Measurements from ENCODE around the gene PDE1C.
"Not testable (repeated sequence)": the region's sequence is repeated elsewhere in the genome, so short reads cannot be mapped to it uniquely, and the experiment has no call there.

PDE1C gene

DNA sequence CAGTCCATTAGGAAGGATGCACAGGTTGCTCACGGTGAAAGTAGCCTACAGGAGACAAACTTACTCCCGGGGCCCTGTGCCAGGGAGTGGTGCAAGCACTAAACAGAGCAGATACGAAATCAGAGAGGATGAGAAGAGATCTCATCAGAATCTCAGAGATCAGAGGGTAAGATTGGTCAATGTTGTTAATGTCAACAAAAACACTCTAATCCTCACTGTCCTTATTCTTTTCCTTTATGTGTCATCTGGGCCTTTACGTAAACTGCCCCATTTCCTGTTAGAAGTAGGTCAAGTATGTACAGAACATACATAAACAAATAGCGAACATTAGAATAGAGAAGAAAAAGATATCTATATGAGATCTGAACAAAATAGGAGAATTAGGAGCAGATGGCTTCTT lies 220.1 kb downstream of the PDE1C start:
- DNase-seq (ENCODE audit: low read depth): peak; percentile 74

- no peak for DNase-seq (ENCODE audit: low read depth)
Observed at GRCh38 chr7:31835471-31835870, 234.7 kb downstream of the PDE1C start.

- not testable (repeated sequence) for DNase-seq (ENCODE audit: low read depth)
Observed at GRCh38 chr7:31833625-31834024, 236.6 kb downstream of the PDE1C start.

DNA sequence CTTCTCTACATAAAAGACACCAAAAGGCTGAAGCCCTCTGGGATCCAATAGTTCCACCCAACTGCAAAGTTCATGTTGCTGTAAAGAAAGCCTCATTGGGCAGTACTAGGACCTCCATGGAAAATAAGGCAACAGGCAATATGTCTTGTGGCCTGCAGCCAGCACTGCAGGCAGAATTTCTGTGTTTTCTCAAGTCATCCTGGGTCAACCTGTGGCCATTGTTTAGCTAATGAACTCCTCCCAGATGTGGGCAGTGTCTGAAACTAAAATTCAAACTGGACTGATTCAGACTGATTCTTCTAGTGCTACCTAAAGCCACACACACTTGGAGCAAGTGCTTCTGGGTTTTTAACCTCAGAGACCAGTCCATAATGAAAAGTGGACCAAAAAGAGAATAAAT lies 241.7 kb downstream of the PDE1C start:
- peak; percentile 3 for DNase-seq (ENCODE audit: low read depth)

DNA sequence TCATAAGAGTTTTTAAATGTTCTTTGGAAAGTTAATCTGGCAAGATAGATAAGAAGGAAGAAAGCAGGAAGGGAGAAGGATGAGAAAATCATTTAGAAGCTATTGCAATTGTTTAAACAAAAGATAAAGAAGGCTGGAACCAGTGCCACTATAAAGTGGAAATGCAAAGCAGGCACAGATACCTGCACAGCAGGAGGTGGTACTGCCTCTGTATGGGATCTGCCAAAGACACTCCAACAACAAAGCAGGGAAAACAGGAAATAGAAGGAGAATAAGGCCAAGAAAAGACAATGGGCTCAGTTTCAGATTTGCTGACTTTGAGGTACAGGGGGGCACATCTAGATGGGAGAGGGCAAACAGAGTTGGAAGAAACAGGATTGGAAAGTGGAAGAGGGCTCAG lies 244.6 kb downstream of the PDE1C start:
- DNase-seq (ENCODE audit: low read depth): no peak

- no peak for DNase-seq (ENCODE audit: low read depth)
Observed at GRCh38 chr7:31819031-31819430, 251.2 kb downstream of the PDE1C start.

- peak; percentile 10 for DNase-seq (ENCODE audit: low read depth)
Observed at GRCh38 chr7:31816810-31817209, 253.4 kb downstream of the PDE1C start.

DNA sequence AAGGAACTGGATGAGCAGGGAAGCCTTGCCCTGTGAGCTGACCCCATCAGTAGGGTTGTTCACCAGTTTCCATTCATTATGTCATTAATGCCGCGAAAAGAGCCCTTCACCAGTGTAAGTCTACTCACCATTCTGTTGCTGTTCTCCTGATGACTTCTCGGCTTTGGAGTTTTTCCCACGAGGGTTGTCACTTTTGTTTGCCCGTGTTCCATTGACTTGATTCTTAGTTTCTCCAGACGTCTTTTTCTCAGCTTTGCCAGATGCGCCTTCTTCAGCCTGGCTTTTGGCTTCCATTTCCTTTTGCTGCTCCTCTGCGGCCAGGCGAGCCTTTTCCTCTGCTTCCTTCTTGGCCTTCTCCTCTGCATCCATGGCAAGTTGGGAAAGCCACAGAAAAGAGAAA lies 254.4 kb downstream of the PDE1C start:
- peak; percentile 16 for DNase-seq (ENCODE audit: low read depth)

GRCh38 chr7:31814187-31814586 lies 256.0 kb downstream of the PDE1C start:
- peak; percentile 12 for DNase-seq (ENCODE audit: low read depth)

GRCh38 chr7:31811650-31812461 lies 258.4 kb downstream of the PDE1C start:
- DNase-seq (ENCODE audit: low read depth): peak; percentile 14

- no peak for DNase-seq (ENCODE audit: low read depth)
Observed at GRCh38 chr7:31805209-31805818, 264.9 kb downstream of the PDE1C start.

- no peak for DNase-seq (ENCODE audit: low read depth)
Observed at GRCh38 chr7:31796375-31796774, 273.8 kb downstream of the PDE1C start.

DNA sequence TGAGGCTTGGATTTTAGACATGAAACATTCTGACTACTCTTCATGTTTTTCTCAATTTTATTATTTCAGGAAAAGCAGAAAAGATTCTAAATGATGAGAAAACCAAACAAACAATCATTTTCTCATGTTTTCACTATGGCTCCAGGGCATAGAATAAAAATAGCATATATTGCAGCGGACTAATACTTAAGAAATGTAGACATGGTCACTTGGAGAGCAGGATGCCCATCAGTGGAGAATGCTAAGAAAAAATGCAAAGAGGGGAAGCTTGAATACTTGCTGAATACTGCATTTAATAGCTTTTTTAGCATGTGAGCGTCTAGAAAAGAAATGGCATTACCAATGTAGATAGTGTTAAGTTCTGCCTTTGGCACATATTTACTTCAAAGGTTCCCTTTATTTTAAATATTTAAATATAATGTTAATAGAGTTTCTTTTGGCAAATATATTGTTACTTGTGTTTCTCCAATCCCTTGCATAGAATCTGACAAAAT lies 275.3 kb downstream of the PDE1C start:
- no peak for DNase-seq (ENCODE audit: low read depth)

- DNase-seq (ENCODE audit: low read depth): no peak
Observed at GRCh38 chr7:31791881-31792280, 278.3 kb downstream of the PDE1C start.

DNA sequence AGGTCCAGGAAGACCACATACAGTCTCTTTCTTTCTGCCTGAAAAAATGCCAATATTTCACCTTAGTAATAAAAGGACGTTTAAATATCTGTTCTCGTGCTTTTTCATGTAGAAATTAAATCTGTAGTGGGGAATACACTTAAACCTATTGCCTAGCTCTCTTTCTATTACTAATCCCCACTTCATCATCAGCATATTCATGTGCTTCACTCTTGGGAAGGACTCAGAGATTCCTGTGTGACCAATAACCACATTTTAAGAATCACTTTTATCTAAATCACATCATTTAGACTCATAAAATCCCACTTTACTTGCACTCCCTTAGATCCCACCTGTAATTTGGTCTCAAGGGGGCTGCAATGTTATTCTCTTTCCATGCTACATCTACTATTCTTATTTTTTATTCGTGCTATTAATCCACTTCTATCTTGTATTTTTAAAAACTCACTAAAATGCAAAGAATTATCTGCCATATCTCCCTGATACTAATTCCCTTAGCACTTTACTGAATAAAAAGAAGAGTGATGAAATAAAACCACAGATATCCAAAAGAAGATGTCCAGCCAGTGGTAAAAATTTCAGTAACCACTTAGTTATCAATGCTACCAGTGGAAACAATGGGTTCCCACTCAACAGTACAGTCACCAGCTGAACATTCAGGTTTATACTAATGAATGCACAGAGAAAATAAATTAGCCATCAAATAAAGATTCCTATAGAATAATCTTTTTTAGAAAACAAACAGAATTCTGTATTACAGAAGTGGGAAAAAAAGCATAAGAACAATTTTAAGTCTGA lies 281.1 kb downstream of the PDE1C start:
- no peak for DNase-seq (ENCODE audit: low read depth)

DNA sequence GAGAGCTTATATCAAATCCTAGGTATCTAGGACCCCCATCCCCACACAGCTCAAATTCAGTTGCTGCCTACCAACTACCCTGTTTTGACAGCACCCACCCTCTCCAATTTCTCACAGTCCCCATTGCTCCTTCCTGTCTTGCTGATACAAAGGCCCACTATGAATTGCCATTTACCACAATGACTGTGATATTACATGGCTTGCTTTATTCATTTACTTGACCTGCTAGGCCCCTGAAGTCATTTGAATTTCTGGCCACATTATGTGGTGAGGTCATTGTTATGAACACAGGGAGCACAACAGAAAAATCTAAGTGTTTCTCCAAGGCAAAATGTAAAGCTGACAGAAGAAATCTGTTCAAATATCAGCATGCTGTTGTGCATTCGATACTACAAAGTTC lies 281.8 kb downstream of the PDE1C start:
- peak; percentile 4 for DNase-seq (ENCODE audit: low read depth)

- DNase-seq (ENCODE audit: low read depth): no peak
Observed at GRCh38 chr7:31786326-31786725, 283.9 kb downstream of the PDE1C start.

GRCh38 chr7:31785101-31785500 lies 285.1 kb downstream of the PDE1C start:
- DNase-seq (ENCODE audit: low read depth): no peak

DNA sequence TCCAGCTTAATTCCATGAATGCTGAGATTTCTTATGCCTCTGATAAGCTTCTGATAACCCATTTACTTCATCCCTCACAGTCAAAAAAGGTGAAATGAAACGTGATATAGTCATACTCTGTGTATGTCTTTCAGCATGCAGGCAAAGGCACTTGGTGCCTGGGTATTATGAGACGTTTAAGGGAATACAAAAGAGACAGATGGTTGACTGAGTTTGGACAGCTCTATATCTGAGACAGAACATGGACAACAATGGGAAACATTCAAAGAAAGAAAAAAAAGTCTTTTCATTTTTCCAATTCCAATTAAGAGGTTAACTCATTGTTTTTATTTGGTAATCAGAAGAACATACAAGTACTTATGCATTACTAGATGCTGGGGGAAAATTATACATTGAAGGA lies 287.0 kb downstream of the PDE1C start:
- no peak for DNase-seq (ENCODE audit: low read depth)

DNA sequence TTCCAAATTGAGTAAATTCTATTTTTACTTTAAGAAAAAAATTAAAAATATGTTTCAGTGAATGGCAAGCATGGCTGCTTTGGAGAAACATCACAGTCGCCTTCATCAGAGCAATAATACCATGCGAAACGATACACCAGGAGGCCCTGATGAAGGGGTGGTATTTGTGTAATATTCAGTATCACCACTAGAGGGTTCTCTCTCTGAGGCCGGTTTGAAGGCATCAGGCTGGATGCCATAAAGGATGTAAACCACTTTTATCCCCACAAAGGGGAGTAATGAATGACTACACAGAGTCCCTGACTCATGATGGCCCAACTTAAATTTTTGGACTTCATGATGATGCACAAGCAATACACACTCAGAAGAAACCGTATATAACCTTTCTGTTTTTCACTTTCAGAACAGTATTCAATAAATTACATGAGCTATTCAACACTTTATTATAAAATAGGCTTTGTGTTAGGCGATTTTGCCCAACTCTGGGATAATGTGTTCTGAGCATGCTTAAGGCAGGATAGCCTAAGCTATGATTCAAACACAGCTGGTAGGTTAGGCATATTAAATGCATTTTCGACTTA lies 287.7 kb downstream of the PDE1C start:
- peak; percentile 56 for DNase-seq (ENCODE audit: low read depth)

DNA sequence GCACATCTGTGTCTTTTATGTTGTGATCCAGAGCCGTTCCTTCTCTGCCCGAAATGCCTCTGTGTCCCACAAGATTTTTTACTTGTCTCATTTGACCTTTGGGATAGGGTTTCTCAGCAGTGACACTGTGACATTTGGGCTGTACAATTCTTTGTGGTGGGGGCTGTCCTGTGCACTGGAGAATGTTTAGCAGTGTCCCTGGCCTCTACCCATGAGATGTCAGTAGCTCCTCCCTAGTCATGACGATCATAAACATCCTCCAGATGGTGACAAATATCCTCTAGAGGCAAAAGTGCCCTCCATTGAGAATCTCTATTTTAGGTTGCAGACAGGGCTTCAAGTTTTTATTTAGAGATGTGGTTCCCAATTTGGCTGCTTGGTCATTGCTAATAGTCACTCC lies 291.9 kb downstream of the PDE1C start:
- DNase-seq (ENCODE audit: low read depth): no peak

DNA sequence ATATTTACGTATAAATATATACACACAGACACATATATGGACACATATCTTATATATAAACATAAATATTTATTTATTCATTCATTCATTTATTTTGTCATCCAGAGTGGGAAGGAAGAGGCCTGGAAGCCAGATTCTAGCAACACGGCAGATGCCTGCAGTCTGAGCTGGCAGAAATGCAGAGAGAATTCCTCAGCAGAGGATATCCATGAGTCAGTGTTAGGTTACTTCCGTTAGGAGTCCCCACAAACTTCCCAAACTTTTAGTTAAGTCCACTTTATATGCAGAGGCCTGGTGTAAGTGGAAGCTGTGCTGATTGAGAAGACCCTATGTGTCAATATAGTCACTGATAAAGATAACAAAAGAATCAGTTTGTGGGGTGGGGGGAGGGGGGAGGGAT lies 293.6 kb downstream of the PDE1C start:
- peak; percentile 68 for DNase-seq (ENCODE audit: low read depth)

Data from iris pigment epithelial cell (primary cell).